Limb (tissue), 2 donors: ENCODE data around the gene P3H3.

Experiments used
- DNase-seq, 2 donors: peaks; one replicate each; pipeline ENCODE4 v3.0.0-alpha.2; 2016; ENCODE audit errors: extremely low spot score in 2 of 2

The P3H3 gene

DNA sequence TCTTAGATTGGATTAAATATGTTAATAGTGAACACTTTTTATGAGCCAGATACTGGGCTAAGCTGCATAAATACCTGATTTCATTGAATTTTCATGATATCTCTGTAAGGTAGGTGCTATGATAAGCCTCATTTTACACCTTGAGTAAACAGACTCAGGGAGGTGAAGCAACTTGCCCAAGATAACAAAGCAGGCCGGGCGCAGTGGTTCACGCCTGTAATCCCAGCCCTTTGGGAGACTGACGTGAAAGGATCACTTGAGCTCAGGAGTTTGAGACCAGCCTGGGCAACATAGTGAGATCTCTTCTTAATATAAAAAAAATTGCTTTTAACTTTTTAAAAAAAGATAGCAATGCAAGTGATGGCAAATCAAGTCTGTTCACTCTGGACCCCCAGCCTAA, 13.9 kb downstream of the P3H3 start:
- DNase-seq: no peak

DNA sequence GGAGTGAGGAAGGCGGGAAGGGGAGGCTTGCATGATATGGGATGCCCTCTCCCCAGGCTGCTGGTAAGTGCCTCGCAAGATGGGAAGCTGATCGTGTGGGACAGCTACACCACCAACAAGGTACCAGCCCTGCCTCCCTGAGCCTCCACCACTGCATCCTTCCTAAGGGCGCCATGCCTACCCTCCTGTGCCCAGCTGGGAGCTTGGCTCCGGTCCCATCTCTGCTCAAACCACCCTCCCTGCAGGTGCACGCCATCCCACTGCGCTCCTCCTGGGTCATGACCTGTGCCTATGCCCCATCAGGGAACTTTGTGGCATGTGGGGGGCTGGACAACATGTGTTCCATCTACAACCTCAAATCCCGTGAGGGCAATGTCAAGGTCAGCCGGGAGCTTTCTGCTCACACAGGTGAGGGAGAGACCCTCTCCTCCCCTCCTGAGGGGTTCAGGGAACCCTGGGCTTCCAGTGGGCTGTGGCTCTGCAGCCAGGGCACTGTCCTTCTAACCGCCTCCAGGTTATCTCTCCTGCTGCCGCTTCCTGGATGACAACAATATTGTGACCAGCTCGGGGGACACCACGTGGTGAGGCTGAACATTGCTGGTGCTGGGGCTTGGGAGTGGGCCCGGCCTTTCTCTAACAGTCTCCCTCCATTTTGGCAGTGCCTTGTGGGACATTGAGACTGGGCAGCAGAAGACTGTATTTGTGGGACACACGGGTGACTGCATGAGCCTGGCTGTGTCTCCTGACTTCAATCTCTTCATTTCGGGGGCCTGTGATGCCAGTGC, 15.1 kb downstream of the P3H3 start:
- peak in 1 of 2 donors; percentile 35 for DNase-seq

DNA sequence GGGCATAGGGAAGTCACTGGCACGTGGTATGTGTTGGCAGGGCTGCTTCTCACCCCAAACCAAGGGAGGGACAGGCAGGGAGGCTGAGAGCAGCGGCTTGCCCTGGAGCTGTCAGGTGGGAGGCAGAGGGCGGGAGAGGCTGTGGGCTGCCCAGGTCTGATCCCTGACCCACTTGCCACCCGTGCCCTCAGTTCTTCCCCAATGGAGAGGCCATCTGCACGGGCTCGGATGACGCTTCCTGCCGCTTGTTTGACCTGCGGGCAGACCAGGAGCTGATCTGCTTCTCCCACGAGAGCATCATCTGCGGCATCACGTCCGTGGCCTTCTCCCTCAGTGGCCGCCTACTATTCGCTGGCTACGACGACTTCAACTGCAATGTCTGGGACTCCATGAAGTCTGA, 17.2 kb downstream of the P3H3 start:
- no peak for DNase-seq

DNA sequence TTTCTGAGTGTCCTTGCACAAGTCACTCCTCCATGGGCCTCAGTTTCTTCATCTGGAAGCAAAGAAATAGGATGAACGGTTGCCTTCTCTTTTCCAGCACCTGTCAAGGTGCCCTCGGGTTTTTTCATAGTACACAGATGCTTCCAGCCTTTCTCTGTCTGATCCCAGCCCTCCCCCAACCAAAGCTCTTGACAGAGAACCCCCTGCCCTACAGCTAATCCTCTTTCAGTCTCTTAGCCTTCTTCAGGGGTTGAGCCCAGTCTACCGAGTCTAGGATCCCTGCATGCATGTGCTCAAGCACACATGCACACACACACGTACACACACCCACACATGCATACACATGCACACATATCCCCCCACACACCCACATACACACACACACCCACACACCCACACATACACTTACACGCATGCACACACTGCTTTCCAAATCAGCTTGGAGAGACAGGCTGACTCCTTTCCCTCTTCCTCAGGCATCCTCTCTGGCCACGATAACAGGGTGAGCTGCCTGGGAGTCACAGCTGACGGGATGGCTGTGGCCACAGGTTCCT, 18.2 kb downstream of the P3H3 start:
- DNase-seq: no peak

DNA sequence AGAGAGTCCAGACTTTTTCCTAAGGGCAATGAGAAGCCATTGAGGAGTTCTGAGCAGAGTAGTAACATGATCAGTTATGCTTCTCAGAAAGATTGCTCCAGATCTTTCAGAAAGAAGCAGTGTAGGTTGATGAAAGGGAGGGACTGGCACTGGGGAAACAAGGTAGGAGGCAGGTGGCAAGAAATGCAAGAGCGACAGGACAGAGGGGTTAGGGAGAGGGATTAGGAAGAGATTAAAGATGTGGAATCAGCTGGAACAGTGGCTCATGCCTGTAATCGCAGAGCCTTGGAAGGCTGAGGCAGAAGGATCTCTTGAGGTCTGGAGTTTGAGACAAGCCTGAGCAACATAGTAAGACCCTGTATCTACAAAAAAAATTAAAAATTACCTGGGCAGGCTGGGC, 19.5 kb downstream of the P3H3 start:
- no peak for DNase-seq

DNA sequence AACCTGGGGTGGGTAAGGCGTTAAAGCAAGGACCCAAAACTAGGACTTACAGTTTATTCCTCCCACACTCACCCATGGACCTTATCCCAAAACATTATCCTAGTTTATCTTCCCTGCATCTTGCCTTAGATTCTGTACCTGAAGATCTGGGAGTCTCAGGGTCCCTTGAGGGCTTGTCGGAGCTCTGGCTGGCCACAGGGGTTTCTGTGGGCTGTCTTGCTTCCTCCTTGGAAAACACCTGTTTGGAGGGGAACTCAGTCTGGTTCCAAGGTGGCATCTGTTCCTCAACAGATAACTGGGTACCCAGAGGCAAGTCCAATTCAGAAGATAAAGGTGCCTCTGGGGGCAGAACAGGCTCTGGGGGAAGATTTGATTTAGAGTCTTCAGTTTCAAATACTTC, 21.2 kb downstream of the P3H3 start:
- DNase-seq: no peak

DNA sequence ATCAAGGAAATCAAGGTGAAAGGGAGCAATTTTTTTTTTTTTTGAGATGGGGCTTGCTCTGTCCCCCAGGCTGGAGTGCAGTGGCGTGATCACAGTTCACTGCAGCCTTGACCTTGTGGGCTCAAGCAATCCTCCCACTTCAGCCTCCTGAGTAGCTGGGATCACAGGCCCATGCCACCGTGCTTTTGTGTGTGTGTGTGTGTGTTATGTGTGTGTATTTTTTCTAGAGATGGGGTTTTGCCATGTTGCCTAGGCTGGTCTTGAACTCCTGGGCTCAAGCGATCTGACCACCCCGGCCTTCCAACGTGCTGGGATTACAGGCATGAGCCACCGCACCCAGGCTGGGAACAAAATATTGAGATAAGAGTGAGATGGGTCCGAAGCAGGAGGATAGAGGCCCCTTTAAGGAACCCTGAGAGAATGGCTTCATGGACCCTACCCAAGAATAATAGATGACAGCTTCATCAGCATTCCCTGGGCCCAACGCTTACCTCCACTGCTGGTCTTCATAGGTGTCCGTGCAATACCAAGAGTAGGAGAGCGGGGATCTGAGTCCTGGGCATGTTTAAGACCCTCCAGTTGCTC, 21.9 kb downstream of the P3H3 start:
- DNase-seq: no peak

DNA sequence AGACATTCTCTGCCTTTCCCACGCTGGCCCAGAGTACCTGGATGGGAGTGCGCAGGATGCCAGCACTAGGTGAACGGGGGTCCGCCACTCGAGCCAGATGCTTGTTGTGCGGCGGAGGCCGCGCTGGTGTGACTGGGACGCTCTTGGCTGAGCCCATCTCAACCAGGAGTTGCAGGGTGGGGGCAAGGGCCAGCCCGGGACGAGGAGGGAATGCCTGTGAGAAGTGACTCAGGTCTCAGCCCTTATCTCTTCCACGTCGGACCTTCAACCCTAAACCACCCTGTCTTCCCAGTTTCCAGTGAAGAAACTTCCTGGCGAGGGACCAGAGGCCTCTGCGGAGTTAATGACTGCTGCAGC, 22.6 kb downstream of the P3H3 start:
- DNase-seq: no peak

DNA sequence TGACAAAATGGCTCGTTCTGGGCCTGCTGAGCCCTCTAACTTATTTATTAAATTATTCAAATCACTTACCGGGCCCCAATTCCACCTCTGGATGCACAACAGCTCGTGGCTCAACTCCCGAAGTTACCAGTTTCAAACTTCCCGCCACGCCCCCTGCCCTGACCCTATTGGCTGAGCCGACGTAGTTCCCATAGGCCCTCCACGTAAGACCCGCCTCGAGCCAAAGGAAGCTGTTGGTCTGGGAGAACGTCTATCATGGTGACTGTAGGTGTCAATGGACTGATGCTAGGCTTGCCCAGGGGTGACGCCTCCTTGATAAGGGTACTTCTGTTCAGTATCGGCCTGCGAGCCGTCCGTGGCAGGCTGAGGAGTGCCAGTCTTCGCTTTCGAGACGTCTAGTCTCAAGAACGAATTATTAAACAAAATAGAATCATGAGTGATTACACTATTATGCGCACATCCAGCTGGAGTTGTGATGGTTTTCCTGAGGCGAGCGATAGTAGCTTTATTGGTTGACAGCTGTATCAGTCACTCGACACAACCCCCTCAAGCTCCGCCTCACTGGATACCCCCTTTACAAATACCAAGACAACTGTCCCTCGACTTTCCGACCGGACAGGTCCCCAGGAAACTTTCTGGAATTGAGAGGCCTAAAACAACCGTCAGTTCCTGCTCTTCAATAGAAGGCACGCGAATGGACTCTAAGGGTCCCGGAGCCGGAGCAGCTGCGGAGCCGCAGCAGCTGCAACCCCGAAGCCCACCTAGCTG, 23.1 kb downstream of the P3H3 start, which contains the start of gene CDCA3:
TSS of gene CDCA3 (minus strand) at position 134 of the 768 bp plus-strand sequence. CDS start 334 bp downstream, outside the sequence.
- peak; percentile 93 to 98 for DNase-seq

DNA sequence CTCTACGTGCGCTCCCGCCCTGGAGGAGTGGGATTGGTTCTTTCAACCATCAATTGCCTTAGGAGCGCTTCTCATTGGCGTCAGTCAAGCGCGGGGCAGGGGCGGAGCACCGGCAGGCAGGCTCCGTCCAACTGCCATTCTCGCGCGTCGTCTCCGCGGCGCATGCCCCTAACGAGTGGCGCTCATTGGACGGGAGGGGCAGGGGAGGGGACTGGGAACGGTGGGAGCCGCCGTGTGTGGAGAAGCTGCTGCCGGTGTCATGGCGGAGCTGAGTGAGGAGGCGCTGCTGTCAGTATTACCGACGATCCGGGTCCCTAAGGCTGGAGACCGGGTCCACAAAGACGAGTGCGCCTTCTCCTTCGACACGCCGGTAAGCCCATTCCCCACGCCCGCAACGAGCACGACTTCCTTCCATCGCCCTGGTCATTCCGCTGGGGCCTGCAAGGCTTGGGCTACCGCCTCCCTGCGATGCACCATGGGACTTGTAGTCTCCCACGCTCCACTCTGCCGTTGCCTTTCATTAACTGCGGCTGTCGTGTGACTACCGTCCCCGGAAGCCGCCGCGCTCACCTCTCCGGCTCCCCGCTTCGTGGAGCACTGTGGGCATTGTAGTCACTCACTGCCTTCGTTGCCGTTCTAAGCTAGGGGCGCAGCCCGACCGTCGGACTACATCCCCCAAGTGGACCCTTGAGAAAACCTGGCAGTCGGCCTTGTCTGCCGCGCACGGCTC, 23.9 kb downstream of the P3H3 start, which contains the start of gene USP5:
TSS of gene USP5 (plus strand) at position 230 of the 730 bp plus-strand sequence. CDS start at position 260, 30 bp downstream.
- DNase-seq: peak; percentile 99 to 100

DNA sequence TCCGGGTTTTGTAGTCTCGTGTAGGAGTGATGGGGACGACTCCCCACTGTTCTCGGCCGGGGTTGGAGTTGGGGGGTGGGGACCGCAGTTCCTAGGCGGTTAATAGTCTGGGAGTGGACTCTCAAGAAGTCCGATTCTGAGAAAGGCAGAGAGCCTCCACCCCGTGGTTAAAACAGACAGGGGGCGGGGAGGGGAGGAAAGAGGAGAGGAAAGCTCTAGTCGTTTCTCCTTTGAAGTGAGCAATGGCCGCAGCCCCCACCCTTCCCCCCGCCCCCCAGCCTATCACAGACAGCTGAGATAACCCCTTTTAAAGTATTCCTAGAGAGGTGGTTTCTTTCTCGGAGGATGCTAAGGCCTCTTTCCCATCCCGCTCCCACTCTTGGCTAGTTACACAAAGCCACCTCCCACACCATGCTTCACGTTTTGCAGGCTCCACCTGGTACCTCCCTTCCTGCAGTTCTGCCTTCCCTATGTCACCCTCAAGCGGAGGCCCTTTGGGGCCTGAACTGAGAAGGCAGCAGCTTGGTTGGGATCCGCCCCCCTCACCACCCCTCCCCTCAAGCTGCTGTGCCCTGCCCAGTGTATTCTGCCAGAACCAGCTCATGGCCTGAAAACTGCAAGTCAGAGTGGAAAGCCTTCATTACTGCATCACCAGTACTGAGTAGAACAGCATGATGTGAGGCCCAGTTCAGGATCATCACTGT, 24.6 kb downstream of the P3H3 start:
- peak in 1 of 2 donors; percentile 65 for DNase-seq

DNA sequence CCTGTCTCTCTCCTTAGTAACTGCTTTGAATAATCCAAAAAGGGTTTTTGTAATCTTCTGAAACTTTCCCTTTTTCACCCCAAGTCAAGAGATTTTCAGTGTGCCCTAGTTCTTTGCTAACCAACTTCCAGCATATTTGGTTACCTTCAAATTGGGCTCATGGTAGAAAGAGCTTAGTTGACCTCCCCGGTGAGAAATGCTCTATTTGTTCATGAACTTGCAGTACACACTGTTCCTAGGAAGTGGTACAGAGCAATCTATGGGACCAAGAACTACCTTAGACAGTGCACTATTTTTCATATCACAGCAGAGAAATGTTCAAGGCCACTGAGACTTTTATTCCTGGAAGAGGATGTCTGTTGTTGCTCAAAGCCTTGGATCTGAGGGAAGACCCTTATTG, 25.4 kb downstream of the P3H3 start:
- no peak for DNase-seq

DNA sequence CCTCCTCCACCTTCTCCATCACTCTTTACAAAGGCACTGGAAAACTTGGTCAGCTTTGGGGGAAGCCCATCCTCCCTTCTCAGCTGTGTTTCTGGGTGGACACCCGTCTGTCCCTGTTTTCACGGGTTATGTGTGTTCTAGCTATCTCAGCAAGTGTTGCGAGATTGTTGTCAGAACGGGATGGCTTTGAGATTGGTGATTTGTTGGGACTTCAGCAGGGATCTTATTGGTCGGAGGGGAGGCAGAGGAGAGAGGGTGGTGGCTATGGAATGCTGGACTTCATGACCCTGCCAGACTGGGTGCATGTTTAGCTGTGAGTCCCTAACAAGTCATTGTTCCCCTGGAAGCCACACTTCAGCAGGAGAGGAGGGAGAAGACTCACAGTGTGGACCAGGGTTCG, 25.8 kb downstream of the P3H3 start:
- no peak for DNase-seq

DNA sequence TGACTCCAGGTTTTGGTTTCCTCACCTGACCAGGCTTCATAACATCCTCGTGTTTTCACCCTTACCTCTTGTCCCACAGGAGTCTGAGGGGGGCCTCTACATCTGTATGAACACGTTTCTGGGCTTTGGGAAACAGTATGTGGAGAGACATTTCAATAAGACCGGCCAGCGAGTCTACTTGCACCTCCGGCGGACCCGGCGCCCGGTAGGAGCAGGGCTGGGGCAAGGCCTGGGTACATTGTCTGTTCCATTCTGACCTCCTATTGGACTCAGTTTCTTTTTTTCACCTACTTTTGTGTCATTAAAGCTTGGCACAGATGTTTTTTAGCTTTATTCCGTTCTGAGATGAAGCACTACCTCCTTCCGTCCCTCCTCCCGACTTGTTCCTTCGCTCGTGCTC, 27.1 kb downstream of the P3H3 start:
- no peak for DNase-seq

DNA sequence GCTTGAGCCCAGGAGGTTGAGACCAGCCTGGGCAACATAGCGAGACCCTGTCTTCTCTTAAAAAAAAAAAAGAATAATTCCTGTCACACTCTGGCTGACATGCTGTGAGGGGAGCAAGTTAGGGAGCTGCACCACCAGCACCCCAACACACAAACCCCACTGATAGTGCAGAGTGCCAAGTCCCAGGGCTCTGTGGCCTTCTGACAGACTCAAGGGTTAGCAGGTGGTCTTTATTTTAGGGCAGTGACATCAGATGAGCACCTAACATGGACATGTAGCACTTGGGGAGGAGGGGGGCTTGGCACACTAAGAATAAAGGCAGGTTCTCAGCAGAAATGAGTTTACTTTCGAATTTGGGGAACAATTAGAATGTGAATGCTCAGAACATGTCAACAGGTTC, 30.6 kb downstream of the P3H3 start:
- DNase-seq: no peak

DNA sequence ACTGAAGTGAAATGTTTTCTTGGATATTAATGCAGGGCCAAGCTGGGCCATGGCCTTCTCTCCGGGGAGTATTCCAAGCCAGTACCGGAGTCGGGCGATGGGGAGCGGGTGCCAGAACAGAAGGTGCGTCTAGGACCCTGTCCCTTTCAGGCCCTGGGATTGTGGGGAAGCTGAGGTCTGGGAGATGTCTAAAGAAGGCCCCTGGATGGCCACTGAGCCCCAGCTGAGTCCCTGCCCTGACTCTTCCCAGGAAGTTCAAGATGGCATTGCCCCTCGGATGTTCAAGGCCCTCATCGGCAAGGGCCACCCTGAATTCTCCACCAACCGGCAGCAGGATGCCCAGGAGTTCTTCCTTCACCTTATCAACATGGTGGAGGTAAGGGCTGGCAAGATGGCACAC, 31.9 kb downstream of the P3H3 start:
- no peak for DNase-seq

DNA sequence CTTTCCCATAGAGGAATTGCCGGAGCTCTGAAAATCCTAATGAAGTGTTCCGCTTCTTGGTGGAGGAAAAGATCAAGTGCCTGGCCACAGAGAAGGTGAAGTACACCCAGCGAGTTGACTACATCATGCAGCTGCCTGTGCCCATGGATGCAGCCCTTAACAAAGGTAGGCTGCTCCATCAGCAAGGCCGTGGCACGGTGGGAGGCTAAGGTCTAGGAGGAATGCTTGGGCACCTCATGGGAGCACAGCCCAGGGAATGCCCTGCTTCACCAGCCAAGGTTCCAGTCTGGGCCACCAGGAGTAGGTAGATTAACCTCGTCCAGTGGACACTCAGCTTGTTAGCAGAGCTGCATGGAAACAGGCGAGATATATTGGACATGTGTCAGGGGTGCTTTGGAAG, 32.7 kb downstream of the P3H3 start:
- DNase-seq: no peak

DNA sequence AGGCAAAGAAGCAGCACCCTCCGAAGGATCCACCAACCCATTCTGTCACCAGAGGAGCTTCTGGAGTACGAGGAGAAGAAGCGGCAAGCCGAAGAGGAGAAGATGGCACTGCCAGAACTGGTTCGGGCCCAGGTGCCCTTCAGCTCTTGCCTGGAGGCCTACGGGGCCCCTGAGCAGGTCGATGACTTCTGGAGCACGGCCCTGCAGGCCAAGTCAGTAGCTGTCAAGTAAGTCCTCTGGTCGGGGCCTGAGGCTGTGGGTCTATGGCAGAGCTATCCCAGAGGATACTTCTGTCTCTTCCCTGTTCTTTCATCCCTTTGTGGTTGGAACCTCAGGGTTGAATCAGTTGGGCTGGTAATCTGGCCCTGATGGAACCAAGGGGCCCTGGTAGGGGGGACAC, 33.2 kb downstream of the P3H3 start:
- no peak for DNase-seq

DNA sequence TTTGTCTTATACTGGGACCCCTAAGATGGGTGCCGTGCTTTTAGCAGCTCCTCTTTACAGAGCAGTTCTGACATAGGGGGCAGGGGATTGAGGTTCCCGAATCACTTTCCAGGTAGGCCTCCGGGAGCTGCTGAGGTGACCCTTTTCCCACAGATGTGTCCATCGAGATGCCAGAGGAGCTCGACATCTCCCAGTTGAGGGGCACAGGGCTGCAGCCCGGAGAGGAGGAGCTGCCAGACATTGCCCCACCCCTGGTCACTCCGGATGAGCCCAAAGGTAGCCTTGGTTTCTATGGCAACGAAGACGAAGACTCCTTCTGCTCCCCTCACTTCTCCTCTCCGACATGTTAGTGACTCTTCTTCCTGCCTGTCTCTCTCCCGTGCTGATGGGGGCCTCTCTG, 34.8 kb downstream of the P3H3 start:
- no peak for DNase-seq

DNA sequence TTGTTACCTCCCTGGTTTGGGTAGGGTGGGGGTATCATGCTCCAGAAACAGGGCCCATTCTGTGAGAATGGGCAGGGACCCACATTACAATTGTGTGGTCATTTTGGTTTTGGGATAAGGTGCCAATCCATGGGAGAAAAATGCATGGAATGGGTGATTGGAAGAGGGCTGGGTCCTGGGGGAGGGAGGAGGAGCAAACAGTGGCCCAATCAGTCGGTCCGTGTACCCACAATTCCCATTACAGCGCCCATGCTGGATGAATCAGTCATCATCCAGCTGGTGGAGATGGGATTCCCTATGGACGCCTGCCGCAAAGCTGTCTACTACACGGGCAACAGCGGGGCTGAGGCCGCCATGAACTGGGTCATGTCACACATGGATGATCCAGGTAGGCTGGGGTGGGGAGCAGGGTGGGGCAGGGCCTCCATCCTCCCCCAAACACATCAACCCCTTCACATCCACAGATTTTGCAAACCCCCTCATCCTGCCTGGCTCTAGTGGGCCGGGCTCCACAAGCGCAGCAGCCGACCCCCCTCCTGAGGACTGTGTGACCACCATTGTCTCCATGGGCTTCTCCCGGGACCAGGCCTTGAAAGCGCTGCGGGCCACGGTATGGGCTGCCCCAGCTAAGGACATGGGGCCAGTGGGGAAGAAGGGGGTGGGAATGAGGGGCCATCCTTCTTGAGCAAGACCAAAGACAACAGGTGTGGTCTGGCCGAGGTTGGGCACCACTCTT, 35.5 kb downstream of the P3H3 start:
- DNase-seq: no peak
